ENCODE data around the gene C2CD2L.
"Not testable (repeated sequence)": the region's sequence is repeated elsewhere in the genome, so short reads cannot be mapped to it uniquely, and the experiment has no call there.

C2CD2L gene

GRCh38 chr11:119092880-119093842 lies 14.0 kb upstream of the C2CD2L start:
- in situ Hi-C loops (cut with MboI; ENCODE audit: low sequenced_read_pairs) = no loop called here

- in situ Hi-C loops (cut with MboI; ENCODE audit: low sequenced_read_pairs) = no loop called here
Measured at GRCh38 chr11:119093942-119094815, 13.0 kb upstream of the C2CD2L start.

- in situ Hi-C loops (cut with MboI; ENCODE audit: low sequenced_read_pairs) = no loop called here
Measured at GRCh38 chr11:119094816-119095065, 12.4 kb upstream of the C2CD2L start.

- in situ Hi-C loops (cut with MboI; ENCODE audit: low sequenced_read_pairs) = no loop called here
Measured at GRCh38 chr11:119095066-119095880, 11.9 kb upstream of the C2CD2L start.

GRCh38 chr11:119099711-119100110 lies 7.4 kb upstream of the C2CD2L start:
- in situ Hi-C loops (cut with MboI; ENCODE audit: low sequenced_read_pairs) = no loop called here

GRCh38 chr11:119100246-119100970 lies 6.7 kb upstream of the C2CD2L start:
- in situ Hi-C loops (cut with MboI; ENCODE audit: low sequenced_read_pairs) = no loop called here

GRCh38 chr11:119100994-119101758 lies 6.0 kb upstream of the C2CD2L start:
- in situ Hi-C loops (cut with MboI; ENCODE audit: low sequenced_read_pairs) = no loop called here

GRCh38 chr11:119101759-119102423 lies 5.3 kb upstream of the C2CD2L start, which contains the start of gene DPAGT1:
TSS of gene DPAGT1 (minus strand) at chr11:119101853. CDS start at chr11:119101655, 198 bp downstream.
- in situ Hi-C loops (cut with MboI; ENCODE audit: low sequenced_read_pairs) = no loop called here

- in situ Hi-C loops (cut with MboI; ENCODE audit: low sequenced_read_pairs) = not testable (repeated sequence)
Measured at GRCh38 chr11:119103161-119103664, 3.9 kb upstream of the C2CD2L start.

GRCh38 chr11:119103793-119104192 lies 3.4 kb upstream of the C2CD2L start:
- in situ Hi-C loops (cut with MboI; ENCODE audit: low sequenced_read_pairs) = no loop called here

- in situ Hi-C loops (cut with MboI; ENCODE audit: low sequenced_read_pairs) = no loop called here
Measured at GRCh38 chr11:119107538-119108145, 498 bp downstream of the C2CD2L start.

- in situ Hi-C loops (cut with MboI; ENCODE audit: low sequenced_read_pairs) = no loop called here
Measured at GRCh38 chr11:119108146-119108856, 1.2 kb downstream of the C2CD2L start.

- in situ Hi-C loops (cut with MboI; ENCODE audit: low sequenced_read_pairs) = no loop called here
Measured at GRCh38 chr11:119108857-119109221, 1.7 kb downstream of the C2CD2L start.

GRCh38 chr11:119109843-119110242 lies 2.7 kb downstream of the C2CD2L start:
- in situ Hi-C loops (cut with MboI; ENCODE audit: low sequenced_read_pairs) = no loop called here

GRCh38 chr11:119110439-119110838 lies 3.3 kb downstream of the C2CD2L start:
- in situ Hi-C loops (cut with MboI; ENCODE audit: low sequenced_read_pairs) = no loop called here

- in situ Hi-C loops (cut with MboI; ENCODE audit: low sequenced_read_pairs) = no loop called here
Measured at GRCh38 chr11:119111361-119111925, 4.3 kb downstream of the C2CD2L start.

- in situ Hi-C loops (cut with MboI; ENCODE audit: low sequenced_read_pairs) = no loop called here
Measured at GRCh38 chr11:119112314-119113020, 5.3 kb downstream of the C2CD2L start.

Measured in HL-60/S4 treated with phorbol 12-myristate 13-acetate at 8.2 ng/mL for 4 days and 3 days (cell line).